ENCODE measurements around the gene IGSF9. TPM values are rescaled to one million over a fixed set of nuclear protein-coding genes. Genes with fewer than 3 reads are reported as not detected.

The IGSF9 gene
- total RNA-seq, 1 donor from 2014 or later = 0.25 TPM

GRCh38 chr1:159958719-159959380 is 13.4 kb upstream of the IGSF9 start:
- TF ChIP-seq CTCF (IDR thresholded peaks at IDR 0.05; ENCODE audit: borderline replicate concordance) = no peak
- intact Hi-C loops (cut with micrococcal nuclease) = no loop called here
- H3K36me3 ChIP-seq = no peaks in the 10 kb centered on the region
- no peak overlapping the region for H3K4me3 ChIP-seq
- peaks cover 13% of the 10 kb centered on the region for H3K27me3 ChIP-seq (ENCODE audit: low read depth)
- no peaks in the 10 kb centered on the region for H3K9me3 ChIP-seq (replicated peaks)
- H3K4me1 ChIP-seq = no peaks in the 10 kb centered on the region
- no peak overlapping the region for H3K27ac ChIP-seq (replicated peaks)
- no peak for DNase-seq

GRCh38 chr1:159957824-159958268 is 12.4 kb upstream of the IGSF9 start:
- H3K9me3 ChIP-seq (replicated peaks) = no peaks in the 10 kb centered on the region
- intact Hi-C loops (cut with micrococcal nuclease) = no loop called here
- no peak overlapping the region for H3K4me3 ChIP-seq
- H3K36me3 ChIP-seq = no peaks in the 10 kb centered on the region
- no peaks in the 10 kb centered on the region for H3K4me1 ChIP-seq
- no peak for TF ChIP-seq CTCF (IDR thresholded peaks at IDR 0.05; ENCODE audit: borderline replicate concordance)
- peaks cover 14% of the 10 kb centered on the region for H3K27me3 ChIP-seq (ENCODE audit: low read depth)
- no peak overlapping the region for H3K27ac ChIP-seq (replicated peaks)
- DNase-seq = no peak

GRCh38 chr1:159955456-159955855 is 10.0 kb upstream of the IGSF9 start:
- Histone ChIP-seq H3K27me3 (ENCODE audit: low read depth) (peaks cover 30% of the 10 kb centered on the region), H3K4me3 (no peak overlapping the region), H3K4me1 (no peaks in the 10 kb centered on the region), H3K27ac (replicated peaks) (no peak overlapping the region), H3K36me3 (no peaks in the 10 kb centered on the region), H3K9me3 (replicated peaks) (no peaks in the 10 kb centered on the region)
- no peak for TF ChIP-seq CTCF (IDR thresholded peaks at IDR 0.05; ENCODE audit: borderline replicate concordance)
- DNase-seq = no peak
- intact Hi-C loops (cut with micrococcal nuclease) = no loop called here

GRCh38 chr1:159953536-159954515 is 8.4 kb upstream of the IGSF9 start, which contains the start of gene SLAMF9:
TSS of gene SLAMF9 (minus strand) at chr1:159954237. CDS start at chr1:159954137, 100 bp downstream.
- intact Hi-C loops (cut with micrococcal nuclease) = no loop called here
- DNase-seq = no peak
- Histone ChIP-seq H3K27me3 (ENCODE audit: low read depth) (peaks cover 30% of the 10 kb centered on the region), H3K36me3 (no peaks in the 10 kb centered on the region), H3K27ac (replicated peaks) (no peak within 1 kb of the TSS), H3K4me3 (no peak within 1 kb of the TSS), H3K9me3 (replicated peaks) (no peaks in the 10 kb centered on the region), H3K4me1 (no peaks in the 10 kb centered on the region)
- TF ChIP-seq CTCF (IDR thresholded peaks at IDR 0.05; ENCODE audit: borderline replicate concordance) = no peak

GRCh38 chr1:159952932-159953331 is 7.5 kb upstream of the IGSF9 start:
- no peaks in the 10 kb centered on the region for H3K36me3 ChIP-seq
- no peak overlapping the region for H3K27ac ChIP-seq (replicated peaks)
- no peak for DNase-seq
- intact Hi-C loops (cut with micrococcal nuclease) = no loop called here
- no peaks in the 10 kb centered on the region for H3K9me3 ChIP-seq (replicated peaks)
- peaks cover 30% of the 10 kb centered on the region for H3K27me3 ChIP-seq (ENCODE audit: low read depth)
- TF ChIP-seq CTCF (IDR thresholded peaks at IDR 0.05; ENCODE audit: borderline replicate concordance) = no peak
- H3K4me1 ChIP-seq = no peaks in the 10 kb centered on the region
- no peak overlapping the region for H3K4me3 ChIP-seq
